AG10803 (cell line): ENCODE data around the gene NKAPD1.

Experiments
- DNase-seq: peaks from one replicate; pipeline ENCODE4 v3.0.0; 2010; ENCODE audit warnings: low read depth
- H3K4me3 ChIP-seq: 2 replicates; pipeline ENCODE4 v1.5.1; 2011; ENCODE audit warnings: mild to moderate bottlenecking, low read length, control low read depth
- TF ChIP-seq, protein P1 (sequence below): conservative IDR thresholded peaks from 2 replicates; pipeline ENCODE4 v1.5.1; 2011; ENCODE audit warnings: mild to moderate bottlenecking, low read length, control low read depth, inconsistent platforms

Gene NKAPD1

DNA sequence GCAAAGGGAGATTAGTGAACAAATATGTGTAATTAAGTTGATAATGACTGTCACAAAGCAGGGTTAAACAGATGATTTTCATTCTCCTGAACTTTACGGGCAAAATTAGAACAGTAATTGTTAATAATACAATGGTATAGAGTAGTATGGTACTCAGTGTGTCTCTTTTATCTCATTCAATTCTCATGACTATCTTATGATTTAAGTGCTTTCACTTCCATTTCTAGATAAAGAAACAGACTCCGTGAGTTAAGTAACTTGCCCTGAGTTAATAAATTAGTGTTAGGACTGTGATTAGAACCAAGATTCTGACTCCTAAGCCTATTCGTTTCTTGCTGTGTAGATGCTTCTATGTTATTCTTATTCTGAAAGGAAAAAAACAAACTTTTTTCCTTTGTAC lies 22.3 kb upstream of the NKAPD1 start:
- DNase-seq = no peak
- TF ChIP-seq, protein P1, sequence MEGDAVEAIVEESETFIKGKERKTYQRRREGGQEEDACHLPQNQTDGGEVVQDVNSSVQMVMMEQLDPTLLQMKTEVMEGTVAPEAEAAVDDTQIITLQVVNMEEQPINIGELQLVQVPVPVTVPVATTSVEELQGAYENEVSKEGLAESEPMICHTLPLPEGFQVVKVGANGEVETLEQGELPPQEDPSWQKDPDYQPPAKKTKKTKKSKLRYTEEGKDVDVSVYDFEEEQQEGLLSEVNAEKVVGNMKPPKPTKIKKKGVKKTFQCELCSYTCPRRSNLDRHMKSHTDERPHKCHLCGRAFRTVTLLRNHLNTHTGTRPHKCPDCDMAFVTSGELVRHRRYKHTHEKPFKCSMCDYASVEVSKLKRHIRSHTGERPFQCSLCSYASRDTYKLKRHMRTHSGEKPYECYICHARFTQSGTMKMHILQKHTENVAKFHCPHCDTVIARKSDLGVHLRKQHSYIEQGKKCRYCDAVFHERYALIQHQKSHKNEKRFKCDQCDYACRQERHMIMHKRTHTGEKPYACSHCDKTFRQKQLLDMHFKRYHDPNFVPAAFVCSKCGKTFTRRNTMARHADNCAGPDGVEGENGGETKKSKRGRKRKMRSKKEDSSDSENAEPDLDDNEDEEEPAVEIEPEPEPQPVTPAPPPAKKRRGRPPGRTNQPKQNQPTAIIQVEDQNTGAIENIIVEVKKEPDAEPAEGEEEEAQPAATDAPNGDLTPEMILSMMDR = no peak
- H3K4me3 ChIP-seq = no peak overlapping the region

DNA sequence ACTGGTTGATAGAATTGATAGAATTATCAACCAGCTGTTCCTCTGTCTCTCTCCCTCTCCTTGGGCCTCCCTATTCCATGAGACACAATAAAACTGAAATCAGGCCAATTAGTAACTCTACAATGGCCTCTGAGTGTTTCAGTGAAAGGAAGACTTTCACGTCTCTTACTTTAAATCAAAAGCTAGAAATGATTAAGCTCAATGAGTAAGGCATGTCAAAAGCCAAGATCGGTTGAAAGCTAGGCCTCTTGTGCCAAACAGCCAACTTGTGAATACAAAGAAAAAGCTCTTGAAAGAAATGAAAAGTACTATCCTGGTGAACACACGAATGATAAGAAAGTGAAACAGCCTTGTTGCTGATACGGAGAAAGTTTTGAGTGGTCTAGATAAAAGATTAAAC lies 16.9 kb upstream of the NKAPD1 start:
- H3K4me3 ChIP-seq = no peak overlapping the region
- DNase-seq = no peak
- TF ChIP-seq, protein P1 = no peak

DNA sequence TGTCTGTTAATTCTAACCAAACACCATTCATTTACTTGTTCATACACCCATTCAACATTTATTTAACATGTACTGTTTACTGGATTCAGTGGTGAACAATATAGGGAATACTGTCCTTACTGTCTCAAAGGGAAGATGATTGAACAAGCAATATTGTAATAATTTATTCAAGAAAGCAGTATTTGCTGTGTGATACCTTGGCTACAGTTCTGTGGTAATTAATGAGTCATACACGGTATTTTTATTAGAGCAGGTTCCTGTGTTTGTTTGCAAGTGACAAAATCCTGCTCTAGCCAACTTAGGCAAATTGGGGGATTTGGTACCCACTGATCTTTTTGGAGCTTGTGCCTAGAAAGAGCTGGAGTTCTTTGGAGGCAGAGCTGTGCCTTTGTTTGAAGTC lies 16.0 kb upstream of the NKAPD1 start:
- DNase-seq = no peak
- no peak overlapping the region for H3K4me3 ChIP-seq
- TF ChIP-seq, protein P1 = no peak

DNA sequence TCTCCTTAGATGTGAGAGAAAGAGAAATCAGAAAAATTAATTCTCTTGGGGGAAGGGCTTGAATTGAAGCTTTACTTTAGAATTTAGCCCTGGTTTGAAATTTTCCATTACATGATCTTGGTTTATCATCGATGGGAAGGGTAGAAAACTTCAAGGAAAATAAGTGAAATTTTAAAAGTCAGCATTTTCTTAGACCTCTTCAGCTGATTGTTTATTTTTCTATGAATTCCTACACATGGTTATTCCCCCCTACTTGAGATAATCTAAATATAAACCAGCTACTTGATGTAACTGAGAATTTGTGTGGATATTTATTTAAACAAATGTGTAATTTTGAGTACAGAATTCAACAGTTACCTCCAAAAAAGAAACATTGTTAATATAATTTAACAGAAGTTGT lies 11.2 kb upstream of the NKAPD1 start:
- TF ChIP-seq, protein P1 = no peak
- no peak for DNase-seq
- no peak overlapping the region for H3K4me3 ChIP-seq

DNA sequence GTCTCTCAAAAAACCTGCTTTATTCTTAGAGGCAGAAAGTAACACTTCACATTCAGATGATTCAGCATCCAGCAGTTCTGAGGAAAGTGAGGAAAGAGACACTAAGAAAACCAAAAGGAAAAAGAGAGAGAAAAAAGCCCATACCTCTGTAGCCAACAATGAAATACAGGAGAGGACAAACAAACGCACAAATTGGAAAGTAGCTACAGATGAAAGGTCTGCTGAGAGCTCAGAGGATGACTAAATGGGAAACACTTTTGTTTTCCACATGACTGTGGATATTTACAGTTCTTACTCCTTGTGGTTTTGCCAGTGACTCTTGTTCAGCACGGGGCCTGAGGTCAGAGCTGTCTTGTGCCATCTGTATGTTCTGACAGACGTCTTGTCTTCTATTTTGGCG lies 8.6 kb downstream of the NKAPD1 start:
- DNase-seq = peak; percentile 80
- no peak overlapping the region for H3K4me3 ChIP-seq
- TF ChIP-seq, protein P1 = no peak

DNA sequence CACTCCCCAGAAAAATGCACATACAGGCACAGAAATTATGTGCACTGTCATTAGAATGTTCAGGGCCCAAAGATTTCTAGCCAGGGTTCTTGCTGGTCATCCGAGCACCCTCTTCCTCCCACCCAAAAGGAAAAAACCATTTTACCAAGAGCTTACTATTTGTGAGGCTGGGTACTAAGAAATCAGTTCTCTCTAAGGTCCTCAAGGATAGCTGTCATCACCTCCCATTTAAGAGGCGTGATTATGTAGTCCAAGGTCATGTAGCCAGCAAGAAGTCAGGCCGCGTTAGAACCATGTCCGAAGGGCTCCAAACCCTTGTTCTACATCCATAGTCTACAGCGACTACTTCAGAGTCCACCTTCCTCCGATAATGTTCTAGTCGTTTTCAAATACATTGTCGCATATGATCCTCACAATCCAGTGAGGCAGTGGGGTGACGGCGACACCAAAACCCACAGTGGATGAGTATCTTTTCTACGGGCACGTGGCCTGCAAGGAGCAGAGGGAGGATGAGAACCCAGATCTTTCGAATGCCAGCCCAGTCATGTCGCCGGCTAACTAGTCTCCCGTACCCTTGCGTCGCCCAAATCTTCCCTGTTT lies 11.8 kb downstream of the NKAPD1 start:
- TF ChIP-seq, protein P1 = no peak
- H3K4me3 ChIP-seq = peak overlapping the region; percentile 99
- peak; percentile 18 for DNase-seq

DNA sequence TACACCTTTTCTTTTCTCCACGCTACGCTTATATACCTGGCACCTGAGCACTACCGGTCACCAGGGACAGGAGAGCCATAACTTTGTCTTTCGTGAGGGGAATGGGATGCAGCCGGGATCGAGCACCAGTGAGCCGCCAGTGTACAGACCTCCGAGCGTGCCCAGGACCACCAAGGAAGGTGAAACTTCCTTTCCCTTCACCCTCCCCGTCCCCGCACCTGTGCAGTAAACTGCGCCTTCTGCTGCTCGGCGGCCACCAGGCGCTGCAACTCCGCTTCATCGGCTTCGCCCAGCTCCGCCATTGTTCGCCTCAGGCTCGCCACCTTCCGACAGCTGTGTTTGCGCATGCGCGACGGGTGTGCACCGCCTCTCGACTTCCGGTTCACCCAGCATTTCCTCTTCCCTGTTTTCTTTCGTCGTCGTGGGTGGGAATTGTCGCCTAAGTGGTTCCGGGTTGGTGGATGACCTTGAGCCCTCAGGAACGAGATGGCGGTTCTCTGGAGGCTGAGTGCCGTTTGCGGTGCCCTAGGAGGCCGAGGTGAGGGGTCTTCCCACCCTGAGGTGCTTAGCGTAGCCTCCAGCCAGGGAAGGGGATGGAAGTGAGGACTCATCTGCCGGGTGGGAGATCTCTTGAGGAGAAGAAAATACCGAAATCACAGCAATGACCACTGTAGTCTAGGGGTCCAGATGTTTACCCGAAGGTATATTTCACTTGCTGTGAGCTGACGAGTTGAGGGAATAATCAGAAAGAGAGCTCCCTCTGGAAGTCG lies 12.5 kb downstream of the NKAPD1 start, which contains the start of the genes SDHD and TIMM8B:
SDHD (plus strand) TSS at position 452 of the 770 bp plus-strand sequence; CDS start at position 487, 35 bp downstream.
TIMM8B (minus strand) TSS at position 335 of the 770 bp plus-strand sequence; CDS start at position 302, 33 bp downstream.
- peak within 1 kb of the TSS; percentile 99 for H3K4me3 ChIP-seq
- TF ChIP-seq, protein P1 = peak; percentile 50
- DNase-seq = peak; percentile 96
